Measurements from ENCODE around the gene NQO2. TPM values are rescaled to one million over a fixed set of nuclear protein-coding genes. Genes with fewer than 3 reads are reported as not detected.

Gene NQO2
- total and polyA plus RNA-seq, 2 of the 13 experiments (the other 11 are each of a cell fraction or from before 2014, with no cell fraction given): 32.2 to 56.5 TPM

GRCh38 chr6:3068329-3069214 is 68.9 kb downstream of the NQO2 start, which contains the start of gene RIPK1 (continued):
- TF ChIP-seq, protein P1, sequence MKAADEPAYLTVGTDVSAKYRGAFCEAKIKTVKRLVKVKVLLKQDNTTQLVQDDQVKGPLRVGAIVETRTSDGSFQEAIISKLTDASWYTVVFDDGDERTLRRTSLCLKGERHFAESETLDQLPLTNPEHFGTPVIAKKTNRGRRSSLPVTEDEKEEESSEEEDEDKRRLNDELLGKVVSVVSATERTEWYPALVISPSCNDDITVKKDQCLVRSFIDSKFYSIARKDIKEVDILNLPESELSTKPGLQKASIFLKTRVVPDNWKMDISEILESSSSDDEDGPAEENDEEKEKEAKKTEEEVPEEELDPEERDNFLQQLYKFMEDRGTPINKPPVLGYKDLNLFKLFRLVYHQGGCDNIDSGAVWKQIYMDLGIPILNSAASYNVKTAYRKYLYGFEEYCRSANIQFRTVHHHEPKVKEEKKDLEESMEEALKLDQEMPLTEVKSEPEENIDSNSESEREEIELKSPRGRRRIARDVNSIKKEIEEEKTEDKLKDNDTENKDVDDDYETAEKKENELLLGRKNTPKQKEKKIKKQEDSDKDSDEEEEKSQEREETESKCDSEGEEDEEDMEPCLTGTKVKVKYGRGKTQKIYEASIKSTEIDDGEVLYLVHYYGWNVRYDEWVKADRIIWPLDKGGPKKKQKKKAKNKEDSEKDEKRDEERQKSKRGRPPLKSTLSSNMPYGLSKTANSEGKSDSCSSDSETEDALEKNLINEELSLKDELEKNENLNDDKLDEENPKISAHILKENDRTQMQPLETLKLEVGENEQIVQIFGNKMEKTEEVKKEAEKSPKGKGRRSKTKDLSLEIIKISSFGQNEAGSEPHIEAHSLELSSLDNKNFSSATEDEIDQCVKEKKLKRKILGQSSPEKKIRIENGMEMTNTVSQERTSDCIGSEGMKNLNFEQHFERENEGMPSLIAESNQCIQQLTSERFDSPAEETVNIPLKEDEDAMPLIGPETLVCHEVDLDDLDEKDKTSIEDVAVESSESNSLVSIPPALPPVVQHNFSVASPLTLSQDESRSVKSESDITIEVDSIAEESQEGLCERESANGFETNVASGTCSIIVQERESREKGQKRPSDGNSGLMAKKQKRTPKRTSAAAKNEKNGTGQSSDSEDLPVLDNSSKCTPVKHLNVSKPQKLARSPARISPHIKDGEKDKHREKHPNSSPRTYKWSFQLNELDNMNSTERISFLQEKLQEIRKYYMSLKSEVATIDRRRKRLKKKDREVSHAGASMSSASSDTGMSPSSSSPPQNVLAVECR (CRISPR knock-in tag; IDR thresholded peaks at IDR 0.05; ENCODE audit: borderline replicate concordance): peak; percentile 95
- peak; percentile 33; the same call in 1 of the 2 replicates for TF ChIP-seq NFIC (IDR thresholded peaks at IDR 0.05; ENCODE audit: low read length)
- TF ChIP-seq NFIB (CRISPR knock-in tag; IDR thresholded peaks at IDR 0.05; ENCODE audit: borderline replicate concordance): no peak
- TF ChIP-seq PAXIP1 (CRISPR knock-in tag; conservative IDR thresholded peaks at IDR 0.05): peak; percentile 73
- TF ChIP-seq MLXIP (CRISPR knock-in tag; IDR thresholded peaks at IDR 0.05; ENCODE audit: borderline replicate concordance): 0 out of 2 replicates have a peak, but pooled peaks have one; percentile 10
- peak; percentile 95 for TF ChIP-seq RXRB (CRISPR knock-in tag; IDR thresholded peaks at IDR 0.05; ENCODE audit: borderline replicate concordance)
- TF ChIP-seq, protein P2, sequence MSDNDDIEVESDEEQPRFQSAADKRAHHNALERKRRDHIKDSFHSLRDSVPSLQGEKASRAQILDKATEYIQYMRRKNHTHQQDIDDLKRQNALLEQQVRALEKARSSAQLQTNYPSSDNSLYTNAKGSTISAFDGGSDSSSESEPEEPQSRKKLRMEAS (IDR thresholded peaks at IDR 0.05): peak; percentile 76; the same call in 1 of the 2 replicates
- peak; percentile 75; the same call in 1 of the 2 replicates for TF ChIP-seq RNF2 (conservative IDR thresholded peaks at IDR 0.05; ENCODE audit: low read depth)
- 0 out of 2 replicates have a peak, but pooled peaks have one; percentile 42 for TF ChIP-seq GTF2F1 (IDR thresholded peaks at IDR 0.05; ENCODE audit: low read length)
- peak; percentile 67 for TF ChIP-seq SKI (IDR thresholded peaks at IDR 0.05; ENCODE audit: partially characterized antibody)
- no peak for TF ChIP-seq TCF12 (IDR thresholded peaks at IDR 0.05)
- peak; percentile 86 for TF ChIP-seq TCF12 (CRISPR knock-in tag; IDR thresholded peaks at IDR 0.05)
- TF ChIP-seq ZNF605 (CRISPR knock-in tag; IDR thresholded peaks at IDR 0.05): peak; percentile 81; the same call in 1 of the 2 replicates
- TF ChIP-seq CEBPG (CRISPR knock-in tag; IDR thresholded peaks at IDR 0.05): no peak; the same call in 1 of the 2 replicates
